ENCODE measurements around the gene RAB38. TPM values are rescaled to one million over a fixed set of nuclear protein-coding genes. Genes with fewer than 3 reads are reported as not detected.

RAB38 gene
- total and polyA plus RNA-seq, 7 donors: 0.92 to 1.7 (median 1.2) TPM; not detected in 1

DNA sequence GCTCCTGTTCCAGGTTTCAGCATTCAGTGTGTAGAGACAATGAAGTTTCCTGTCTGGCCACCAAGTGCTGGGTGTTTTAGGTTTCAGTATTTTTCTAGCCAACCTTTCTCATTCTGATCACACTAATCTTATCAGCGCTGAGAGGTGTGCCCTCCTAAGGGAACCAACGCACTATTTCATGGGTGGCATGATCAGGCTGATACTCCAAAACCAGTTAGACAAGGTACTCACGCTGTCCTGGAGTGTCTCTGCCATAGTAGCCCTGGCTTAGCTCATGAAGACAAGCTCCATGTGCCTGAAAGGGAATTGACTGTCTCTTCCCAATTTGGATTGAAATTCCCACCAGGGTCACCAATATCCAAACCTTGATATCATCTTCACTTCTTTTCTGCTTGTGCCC, 8.0 kb upstream of the RAB38 start:
- Histone ChIP-seq H3K4me3 (no peak overlapping the region), H3K4me1 (peaks cover 0 to 8% (median 7%) of the 10 kb centered on the region in 4 donors), H3K9me3 (no peaks in the 10 kb centered on the region), H3K36me3 (no peaks in the 10 kb centered on the region), H3K27me3 (no peaks in the 10 kb centered on the region), H3K27ac (no peak overlapping the region)
- intact Hi-C loops (cut with DNase I): no loop called here
- DNase-seq: no peak
- 23 to 83% methylated on average over 3 of the region's 3 CpGs for WGBS, 2 donors
- TF ChIP-seq POLR2A (IDR thresholded peaks at IDR 0.05): no peak
- TF ChIP-seq, protein P1, sequence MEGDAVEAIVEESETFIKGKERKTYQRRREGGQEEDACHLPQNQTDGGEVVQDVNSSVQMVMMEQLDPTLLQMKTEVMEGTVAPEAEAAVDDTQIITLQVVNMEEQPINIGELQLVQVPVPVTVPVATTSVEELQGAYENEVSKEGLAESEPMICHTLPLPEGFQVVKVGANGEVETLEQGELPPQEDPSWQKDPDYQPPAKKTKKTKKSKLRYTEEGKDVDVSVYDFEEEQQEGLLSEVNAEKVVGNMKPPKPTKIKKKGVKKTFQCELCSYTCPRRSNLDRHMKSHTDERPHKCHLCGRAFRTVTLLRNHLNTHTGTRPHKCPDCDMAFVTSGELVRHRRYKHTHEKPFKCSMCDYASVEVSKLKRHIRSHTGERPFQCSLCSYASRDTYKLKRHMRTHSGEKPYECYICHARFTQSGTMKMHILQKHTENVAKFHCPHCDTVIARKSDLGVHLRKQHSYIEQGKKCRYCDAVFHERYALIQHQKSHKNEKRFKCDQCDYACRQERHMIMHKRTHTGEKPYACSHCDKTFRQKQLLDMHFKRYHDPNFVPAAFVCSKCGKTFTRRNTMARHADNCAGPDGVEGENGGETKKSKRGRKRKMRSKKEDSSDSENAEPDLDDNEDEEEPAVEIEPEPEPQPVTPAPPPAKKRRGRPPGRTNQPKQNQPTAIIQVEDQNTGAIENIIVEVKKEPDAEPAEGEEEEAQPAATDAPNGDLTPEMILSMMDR (IDR thresholded peaks at IDR 0.05): no peak
- TF ChIP-seq EP300 (IDR thresholded peaks at IDR 0.05): no peak
- TF ChIP-seq POLR2AphosphoS5 (IDR thresholded peaks at IDR 0.05): no peak

GRCh38 chr11:88181776-88182175, 6.5 kb upstream of the RAB38 start:
- Histone ChIP-seq H3K36me3 (no peaks in the 10 kb centered on the region), H3K4me1 (peaks cover 0 to 13% (median 8%) of the 10 kb centered on the region in 4 donors), H3K27me3 (no peaks in the 10 kb centered on the region), H3K4me3 (no peak overlapping the region), H3K9me3 (no peaks in the 10 kb centered on the region), H3K27ac (no peak overlapping the region)
- WGBS, 2 donors: 43 to 62% methylated on average over 1 of the region's 1 CpG
- no peak for DNase-seq
- intact Hi-C loops (cut with DNase I): no loop called here
- TF ChIP-seq POLR2AphosphoS5 (IDR thresholded peaks at IDR 0.05) (no peak), POLR2A (IDR thresholded peaks at IDR 0.05) (no peak), EP300 (IDR thresholded peaks at IDR 0.05) (no peak)
- TF ChIP-seq, protein P1 (IDR thresholded peaks at IDR 0.05): no peak

- Histone ChIP-seq H3K36me3 (no peaks in the 10 kb centered on the region), H3K27me3 (no peaks in the 10 kb centered on the region), H3K27ac (no peak overlapping the region), H3K9me3 (no peaks in the 10 kb centered on the region), H3K4me3 (no peak overlapping the region), H3K4me1 (peaks cover 0 to 19% (median 11%) of the 10 kb centered on the region in 4 donors)
- DNase-seq: no peak
- intact Hi-C loops (cut with DNase I): no loop called here
- WGBS, 2 donors: 78 to 88% methylated on average over 3 of the region's 3 CpGs
- TF ChIP-seq, protein P1 (IDR thresholded peaks at IDR 0.05): no peak
- TF ChIP-seq POLR2A (IDR thresholded peaks at IDR 0.05): no peak
- no peak for TF ChIP-seq POLR2AphosphoS5 (IDR thresholded peaks at IDR 0.05)
- no peak for TF ChIP-seq EP300 (IDR thresholded peaks at IDR 0.05)
Observed at GRCh38 chr11:88179971-88180629, 4.9 kb upstream of the RAB38 start.

DNA sequence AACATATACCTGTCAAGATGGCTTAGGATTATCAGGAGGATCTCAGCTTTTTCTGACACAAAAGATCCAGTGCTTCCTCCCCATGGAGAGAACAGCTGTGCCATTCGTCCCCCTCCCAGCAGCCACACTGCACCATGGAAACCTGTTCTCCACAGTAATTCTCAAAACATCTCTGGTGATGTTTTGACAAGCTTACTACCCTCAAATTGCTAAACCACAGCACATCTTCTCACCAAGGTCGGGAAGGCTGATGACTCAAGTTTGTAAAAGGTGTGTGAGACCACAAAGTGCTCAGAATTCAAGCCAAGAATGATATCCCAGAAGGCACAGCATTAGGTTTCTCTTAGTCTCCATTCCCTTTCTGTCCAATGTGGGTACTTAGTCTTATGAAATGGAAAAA, 3.9 kb upstream of the RAB38 start:
- DNase-seq: no peak
- intact Hi-C loops (cut with DNase I): no loop called here
- H3K36me3 ChIP-seq: no peaks in the 10 kb centered on the region
- WGBS, 2 donors: 63 to 71% methylated on average over 2 of the region's 2 CpGs
- peaks cover 0 to 24% (median 18%) of the 10 kb centered on the region in 4 donors for H3K4me1 ChIP-seq
- no peak for TF ChIP-seq POLR2AphosphoS5 (IDR thresholded peaks at IDR 0.05)
- no peak for TF ChIP-seq POLR2A (IDR thresholded peaks at IDR 0.05)
- no peak for TF ChIP-seq EP300 (IDR thresholded peaks at IDR 0.05)
- TF ChIP-seq, protein P1 (IDR thresholded peaks at IDR 0.05): no peak
- H3K9me3 ChIP-seq: no peaks in the 10 kb centered on the region
- H3K4me3 ChIP-seq: no peak overlapping the region
- H3K27ac ChIP-seq: no peak overlapping the region
- H3K27me3 ChIP-seq: no peaks in the 10 kb centered on the region

- Histone ChIP-seq H3K36me3 (no peaks in the 10 kb centered on the region), H3K9me3 (no peaks in the 10 kb centered on the region), H3K4me1 (peaks cover 0 to 29% (median 20%) of the 10 kb centered on the region in 4 donors), H3K4me3 (no peak overlapping the region), H3K27ac (no peak overlapping the region), H3K27me3 (no peaks in the 10 kb centered on the region)
- no peak for DNase-seq
- intact Hi-C loops (cut with DNase I): no loop called here
- TF ChIP-seq POLR2A (IDR thresholded peaks at IDR 0.05) (no peak), EP300 (IDR thresholded peaks at IDR 0.05) (no peak)
- WGBS, 2 donors: 74 to 82% methylated on average over 4 of the region's 4 CpGs
Observed at GRCh38 chr11:88178191-88178590, 2.9 kb upstream of the RAB38 start.
